ENCODE results near the gene LBHD2. TPM values are rescaled to one million over a fixed set of nuclear protein-coding genes. Genes with fewer than 3 reads are reported as not detected.

Gene LBHD2
- total RNA-seq, 1 donor from 2014 or later: not detected

DNA sequence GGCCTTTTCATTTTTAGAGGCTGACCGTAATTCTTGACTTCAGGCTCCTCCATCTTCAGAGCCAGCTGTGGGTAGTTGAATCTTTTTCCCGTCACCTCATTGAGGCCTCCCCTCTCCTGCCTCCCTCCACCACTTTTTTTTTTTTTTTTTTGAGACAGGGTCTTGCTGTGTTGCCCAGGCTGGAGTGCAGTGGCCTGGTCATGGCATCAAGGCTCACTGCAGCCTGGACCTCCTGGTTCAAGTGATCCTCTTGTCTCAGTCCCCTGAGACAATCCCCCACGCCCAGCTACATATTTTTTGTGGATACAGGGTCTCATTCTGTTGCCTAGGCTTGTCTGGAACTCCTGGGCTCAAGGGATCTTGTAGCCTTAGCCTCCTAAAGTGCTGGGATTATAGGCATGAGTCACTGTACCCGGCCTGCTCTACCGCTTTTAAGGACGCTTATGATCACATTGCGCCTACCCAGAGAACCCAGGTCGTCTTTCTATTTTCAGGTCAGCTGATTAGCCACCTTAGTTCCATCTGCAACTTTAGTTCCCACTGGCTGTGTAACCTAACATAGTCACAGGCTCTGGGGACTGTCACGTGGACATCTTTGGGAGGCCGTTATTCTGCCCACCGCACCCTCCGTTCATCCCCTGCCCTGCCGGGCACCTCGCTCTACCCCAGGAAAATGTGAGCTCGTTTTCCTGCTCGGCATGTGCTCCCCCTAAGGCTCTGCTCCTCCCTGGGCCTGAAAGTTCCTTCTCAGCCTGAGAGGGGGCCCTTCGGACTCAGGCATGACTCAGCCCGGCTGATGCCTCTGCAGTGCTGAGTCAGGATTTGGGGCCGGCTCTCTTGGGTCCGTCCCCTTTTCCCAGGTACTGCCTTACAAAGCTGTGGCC lies 52.6 kb downstream of the LBHD2 start:
- no peaks in the 10 kb centered on the region for H3K9me3 ChIP-seq (ENCODE audit: insufficient read depth, low read depth, low read length)
- no peaks in the 10 kb centered on the region for H3K9me3 Mint-ChIP-seq (ENCODE audit: unreplicated experiment)
- no peaks in the 10 kb centered on the region for H3K79me2 ChIP-seq (ENCODE audit: insufficient read depth, low read length)
- peaks cover 12% of the 10 kb centered on the region for H3K36me3 Mint-ChIP-seq (ENCODE audit: low read depth, unreplicated experiment)
- H3K4me2 ChIP-seq (ENCODE audit: low read length): peak overlapping the region; percentile 64
- peak overlapping the region; percentile 60 for H3K9ac ChIP-seq (ENCODE audit: low read length)
- peaks cover 15% of the 10 kb centered on the region for H3K4me1 Mint-ChIP-seq (ENCODE audit: low read depth, unreplicated experiment)
- peak overlapping the region; percentile 63 for H2AFZ ChIP-seq (ENCODE audit: low read depth, low read length)
- H4K20me1 ChIP-seq (ENCODE audit: insufficient read depth, low read length): peaks cover 5% of the 10 kb centered on the region
- peak overlapping the region; percentile 94 for H3K27ac Mint-ChIP-seq (ENCODE audit: unreplicated experiment)
- H3K4me1 ChIP-seq (ENCODE audit: insufficient read depth, low read length): peaks cover 9% of the 10 kb centered on the region
- peaks cover 16% of the 10 kb centered on the region for H3K27me3 ChIP-seq (ENCODE audit: insufficient read depth, low read length)
- peaks cover 23% of the 10 kb centered on the region for H3K27me3 Mint-ChIP-seq (ENCODE audit: low read depth, unreplicated experiment)
- H3K27ac ChIP-seq (ENCODE audit: low read depth, low read length): peak overlapping the region; percentile 12
- peak; percentile 34 for DNase-seq (ENCODE audit: low read depth)
- no peak overlapping the region for H3K4me3 ChIP-seq (ENCODE audit: insufficient read depth, low read depth, low read length)
- no peak for TF ChIP-seq EZH2 (IDR thresholded peaks at IDR 0.05; ENCODE audit: insufficient read depth, low read length)
- no peak for FAIRE-seq
- H3K4me3 Mint-ChIP-seq (ENCODE audit: unreplicated experiment): peak overlapping the region; percentile 8
- H3K36me3 ChIP-seq (ENCODE audit: insufficient read depth, low read length): no peaks in the 10 kb centered on the region

DNA sequence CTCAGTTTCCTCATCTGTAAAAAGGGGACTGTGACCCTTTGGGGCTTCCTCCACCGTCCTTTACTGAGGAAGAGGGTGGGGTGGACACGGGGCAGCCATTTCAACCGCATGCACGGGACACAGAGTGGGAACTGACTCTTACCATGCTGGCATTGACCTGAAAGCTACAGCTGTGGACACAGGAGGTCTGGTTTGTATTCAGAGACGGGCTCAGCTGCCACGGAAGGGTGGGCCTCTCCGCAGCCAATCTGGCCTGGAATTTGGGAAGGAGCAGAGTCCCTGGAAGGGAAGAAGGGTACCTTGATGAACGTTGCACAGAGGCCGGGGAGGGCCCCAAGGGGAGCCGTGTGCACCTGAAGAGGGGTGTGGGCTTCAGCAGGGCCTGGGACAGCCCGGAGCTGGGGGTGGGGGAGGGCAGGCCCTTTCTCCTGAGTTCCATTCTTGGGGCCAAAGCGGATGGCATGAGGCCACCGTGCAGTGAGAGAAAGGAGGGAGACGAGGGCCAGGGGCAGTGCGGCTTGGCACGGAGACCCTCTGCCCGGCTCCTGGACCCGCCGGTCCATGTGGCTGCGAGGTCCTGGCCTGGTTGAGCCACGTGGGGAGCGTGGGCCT lies 53.8 kb downstream of the LBHD2 start:
- Histone ChIP-seq H3K4me1 (ENCODE audit: insufficient read depth, low read length) (peaks cover 8% of the 10 kb centered on the region), H3K27ac (ENCODE audit: low read depth, low read length) (no peak overlapping the region), H3K79me2 (ENCODE audit: insufficient read depth, low read length) (no peaks in the 10 kb centered on the region), H3K36me3 (ENCODE audit: insufficient read depth, low read length) (no peaks in the 10 kb centered on the region), H3K27me3 (ENCODE audit: insufficient read depth, low read length) (peaks cover 27% of the 10 kb centered on the region), H3K9ac (ENCODE audit: low read length) (no peak overlapping the region), H3K4me2 (ENCODE audit: low read length) (no peak overlapping the region), H3K4me3 (ENCODE audit: insufficient read depth, low read depth, low read length) (no peak overlapping the region), H4K20me1 (ENCODE audit: insufficient read depth, low read length) (peaks cover 5% of the 10 kb centered on the region), H3K9me3 (ENCODE audit: insufficient read depth, low read depth, low read length) (no peaks in the 10 kb centered on the region), H2AFZ (ENCODE audit: low read depth, low read length) (no peak overlapping the region)
- Mint-ChIP-seq H3K36me3 (ENCODE audit: low read depth, unreplicated experiment) (peaks cover 9% of the 10 kb centered on the region), H3K27me3 (ENCODE audit: low read depth, unreplicated experiment) (peaks cover 34% of the 10 kb centered on the region), H3K27ac (ENCODE audit: unreplicated experiment) (no peak overlapping the region), H3K4me1 (ENCODE audit: low read depth, unreplicated experiment) (peaks cover 15% of the 10 kb centered on the region), H3K9me3 (ENCODE audit: unreplicated experiment) (no peaks in the 10 kb centered on the region), H3K4me3 (ENCODE audit: unreplicated experiment) (no peak overlapping the region)
- DNase-seq (ENCODE audit: low read depth) (no peak), FAIRE-seq (no peak)
- TF ChIP-seq, protein P1, sequence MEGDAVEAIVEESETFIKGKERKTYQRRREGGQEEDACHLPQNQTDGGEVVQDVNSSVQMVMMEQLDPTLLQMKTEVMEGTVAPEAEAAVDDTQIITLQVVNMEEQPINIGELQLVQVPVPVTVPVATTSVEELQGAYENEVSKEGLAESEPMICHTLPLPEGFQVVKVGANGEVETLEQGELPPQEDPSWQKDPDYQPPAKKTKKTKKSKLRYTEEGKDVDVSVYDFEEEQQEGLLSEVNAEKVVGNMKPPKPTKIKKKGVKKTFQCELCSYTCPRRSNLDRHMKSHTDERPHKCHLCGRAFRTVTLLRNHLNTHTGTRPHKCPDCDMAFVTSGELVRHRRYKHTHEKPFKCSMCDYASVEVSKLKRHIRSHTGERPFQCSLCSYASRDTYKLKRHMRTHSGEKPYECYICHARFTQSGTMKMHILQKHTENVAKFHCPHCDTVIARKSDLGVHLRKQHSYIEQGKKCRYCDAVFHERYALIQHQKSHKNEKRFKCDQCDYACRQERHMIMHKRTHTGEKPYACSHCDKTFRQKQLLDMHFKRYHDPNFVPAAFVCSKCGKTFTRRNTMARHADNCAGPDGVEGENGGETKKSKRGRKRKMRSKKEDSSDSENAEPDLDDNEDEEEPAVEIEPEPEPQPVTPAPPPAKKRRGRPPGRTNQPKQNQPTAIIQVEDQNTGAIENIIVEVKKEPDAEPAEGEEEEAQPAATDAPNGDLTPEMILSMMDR (IDR thresholded peaks at IDR 0.05; ENCODE audit: insufficient read depth, low read depth, low read length): no peak
- no peak for TF ChIP-seq EZH2 (IDR thresholded peaks at IDR 0.05; ENCODE audit: insufficient read depth, low read length)

DNA sequence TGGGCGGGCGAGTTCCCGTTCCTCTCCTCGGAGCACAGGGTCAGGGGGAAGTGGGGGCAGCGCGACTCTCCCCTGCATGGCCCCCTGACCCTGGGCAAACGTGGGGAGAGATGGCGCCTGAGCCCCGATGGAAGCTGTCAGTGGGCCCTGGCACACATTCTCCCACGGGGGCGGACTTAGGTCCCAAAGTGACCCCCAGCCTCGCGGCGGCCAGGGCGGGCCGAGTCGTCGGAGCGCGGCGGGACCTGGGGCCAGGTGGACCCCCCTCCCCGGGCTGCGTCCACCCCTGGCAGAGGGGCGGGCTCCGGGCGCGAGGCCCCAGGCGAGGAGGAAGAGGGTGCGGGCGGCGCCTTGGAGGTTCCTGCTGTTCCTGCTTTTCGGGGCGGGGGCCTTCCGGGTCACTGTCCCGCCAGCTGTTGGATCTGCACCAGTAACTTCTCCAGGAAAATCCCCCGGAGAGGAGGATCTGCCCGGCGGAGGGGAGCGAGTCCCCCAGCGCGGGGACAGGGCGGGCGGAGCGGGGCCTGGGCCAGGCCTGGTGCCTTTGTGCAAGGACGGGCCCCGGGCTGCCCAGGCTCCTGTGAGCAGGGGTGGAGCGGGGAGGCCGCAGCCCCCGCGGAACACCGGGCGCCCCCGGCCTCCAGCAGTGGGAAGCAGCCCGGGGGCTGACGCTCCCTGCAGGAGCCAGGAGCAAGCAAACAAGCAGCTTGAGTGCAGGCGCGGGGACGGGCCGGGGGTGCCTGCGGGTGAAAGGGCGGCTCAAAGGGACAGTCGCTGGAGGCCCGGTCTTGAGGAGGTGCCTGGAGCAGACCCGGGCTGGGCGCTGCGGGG lies 54.5 kb downstream of the LBHD2 start:
- H3K9ac ChIP-seq (ENCODE audit: low read length): no peak overlapping the region
- no peak for FAIRE-seq

More for the DNA sequence above, 54.5 kb downstream of the LBHD2 start:
- H3K27me3 Mint-ChIP-seq (ENCODE audit: low read depth, unreplicated experiment): peaks cover 39% of the 10 kb centered on the region
- peak; percentile 70 for TF ChIP-seq EZH2 (IDR thresholded peaks at IDR 0.05; ENCODE audit: insufficient read depth, low read length)
- TF ChIP-seq, protein P1 (IDR thresholded peaks at IDR 0.05; ENCODE audit: insufficient read depth, low read depth, low read length): no peak
- Histone ChIP-seq H4K20me1 (ENCODE audit: insufficient read depth, low read length) (peaks cover 5% of the 10 kb centered on the region), H3K4me3 (ENCODE audit: insufficient read depth, low read depth, low read length) (no peak overlapping the region), H3K9me3 (ENCODE audit: insufficient read depth, low read depth, low read length) (no peaks in the 10 kb centered on the region), H3K27me3 (ENCODE audit: insufficient read depth, low read length) (peaks cover 33% of the 10 kb centered on the region), H3K27ac (ENCODE audit: low read depth, low read length) (no peak overlapping the region), H3K4me1 (ENCODE audit: insufficient read depth, low read length) (peaks cover 8% of the 10 kb centered on the region), H3K36me3 (ENCODE audit: insufficient read depth, low read length) (no peaks in the 10 kb centered on the region), H3K4me2 (ENCODE audit: low read length) (peak overlapping the region; percentile 46), H3K79me2 (ENCODE audit: insufficient read depth, low read length) (no peaks in the 10 kb centered on the region), H2AFZ (ENCODE audit: low read depth, low read length) (peak overlapping the region; percentile 26)
- no peak overlapping the region for H3K27ac Mint-ChIP-seq (ENCODE audit: unreplicated experiment)
- H3K9me3 Mint-ChIP-seq (ENCODE audit: unreplicated experiment): no peaks in the 10 kb centered on the region
- H3K36me3 Mint-ChIP-seq (ENCODE audit: low read depth, unreplicated experiment): peaks cover 7% of the 10 kb centered on the region
- no peak overlapping the region for H3K4me3 Mint-ChIP-seq (ENCODE audit: unreplicated experiment)
- peaks cover 15% of the 10 kb centered on the region for H3K4me1 Mint-ChIP-seq (ENCODE audit: low read depth, unreplicated experiment)
- no peak for DNase-seq (ENCODE audit: low read depth)

Data from astrocyte (in vitro differentiated cells and primary cell).